ENCODE measurements around the gene NPLOC4. TPM values are rescaled to one million over a fixed set of nuclear protein-coding genes. Genes with fewer than 3 reads are reported as not detected.

The NPLOC4 gene
- total and polyA plus RNA-seq, 4 donors, result 23.5 to 67.4 (median 50.6) TPM

- Histone ChIP-seq H3K9ac (ENCODE audit: low read depth in 1 of 2, low read length in 2 of 2) (no peak overlapping the region), H3K27ac (ENCODE audit: low read depth in 1 of 2, low read length in 2 of 2) (no peak overlapping the region)
- no peak for DNase-seq (ENCODE audit: low spot score)
Measured at GRCh38 chr17:81517009-81517338, 119.9 kb downstream of the NPLOC4 start.

DNA sequence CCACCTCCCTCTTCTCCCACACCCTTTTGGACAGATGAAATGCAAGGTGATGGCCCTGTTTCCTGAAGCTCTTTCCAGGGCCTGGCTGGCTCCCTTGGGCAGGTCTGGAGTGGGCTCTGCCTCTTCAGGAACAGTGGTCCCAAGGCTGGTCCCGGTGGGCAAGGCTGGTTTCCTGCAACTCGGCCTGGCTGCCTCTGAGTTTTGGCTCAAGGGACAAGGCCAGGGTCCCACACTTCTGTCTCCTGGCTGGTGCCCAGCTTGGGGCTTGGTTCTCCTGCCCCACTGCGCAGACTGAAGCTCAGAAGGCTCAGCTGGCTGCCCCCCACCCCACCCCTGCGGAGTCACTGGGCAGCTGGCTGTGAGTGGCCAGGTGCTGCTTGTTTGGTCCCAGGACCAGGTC lies 120.5 kb downstream of the NPLOC4 start:
- H3K36me3 ChIP-seq (ENCODE audit: control insufficient read depth in 4 of 4, insufficient read depth in 3 of 4, low read depth in 1 of 4, low read length in 3 of 4), result no peaks in the 10 kb centered on the region
- H3K9ac ChIP-seq (ENCODE audit: low read depth in 1 of 2, low read length in 2 of 2), result no peak overlapping the region
- H3K4me1 ChIP-seq (ENCODE audit: control insufficient read depth in 4 of 4, insufficient read depth in 4 of 4, low read length in 3 of 4), result peaks cover 2 to 30% (median 19%) of the 10 kb centered on the region in 4 donors
- WGBS, result 92% methylated on average over 4 of the region's 4 CpGs
- no peaks in the 10 kb centered on the region for H3K27me3 ChIP-seq (ENCODE audit: control insufficient read depth in 4 of 4, insufficient read depth in 4 of 4, low read length in 3 of 4)
- H3K27ac ChIP-seq (ENCODE audit: low read depth in 1 of 2, low read length in 2 of 2), result no peak overlapping the region
- TF ChIP-seq, protein P1, sequence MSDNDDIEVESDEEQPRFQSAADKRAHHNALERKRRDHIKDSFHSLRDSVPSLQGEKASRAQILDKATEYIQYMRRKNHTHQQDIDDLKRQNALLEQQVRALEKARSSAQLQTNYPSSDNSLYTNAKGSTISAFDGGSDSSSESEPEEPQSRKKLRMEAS (IDR thresholded peaks at IDR 0.05), result no peak
- TF ChIP-seq RAD21 (IDR thresholded peaks at IDR 0.05) (no peak), HNF4A (conservative IDR thresholded peaks at IDR 0.05) (no peak), EGR1 (IDR thresholded peaks at IDR 0.05; ENCODE audit: low read depth in 2 of 2) (no peak), SP1 (IDR thresholded peaks at IDR 0.05) (no peak)
- TF ChIP-seq, protein P2, sequence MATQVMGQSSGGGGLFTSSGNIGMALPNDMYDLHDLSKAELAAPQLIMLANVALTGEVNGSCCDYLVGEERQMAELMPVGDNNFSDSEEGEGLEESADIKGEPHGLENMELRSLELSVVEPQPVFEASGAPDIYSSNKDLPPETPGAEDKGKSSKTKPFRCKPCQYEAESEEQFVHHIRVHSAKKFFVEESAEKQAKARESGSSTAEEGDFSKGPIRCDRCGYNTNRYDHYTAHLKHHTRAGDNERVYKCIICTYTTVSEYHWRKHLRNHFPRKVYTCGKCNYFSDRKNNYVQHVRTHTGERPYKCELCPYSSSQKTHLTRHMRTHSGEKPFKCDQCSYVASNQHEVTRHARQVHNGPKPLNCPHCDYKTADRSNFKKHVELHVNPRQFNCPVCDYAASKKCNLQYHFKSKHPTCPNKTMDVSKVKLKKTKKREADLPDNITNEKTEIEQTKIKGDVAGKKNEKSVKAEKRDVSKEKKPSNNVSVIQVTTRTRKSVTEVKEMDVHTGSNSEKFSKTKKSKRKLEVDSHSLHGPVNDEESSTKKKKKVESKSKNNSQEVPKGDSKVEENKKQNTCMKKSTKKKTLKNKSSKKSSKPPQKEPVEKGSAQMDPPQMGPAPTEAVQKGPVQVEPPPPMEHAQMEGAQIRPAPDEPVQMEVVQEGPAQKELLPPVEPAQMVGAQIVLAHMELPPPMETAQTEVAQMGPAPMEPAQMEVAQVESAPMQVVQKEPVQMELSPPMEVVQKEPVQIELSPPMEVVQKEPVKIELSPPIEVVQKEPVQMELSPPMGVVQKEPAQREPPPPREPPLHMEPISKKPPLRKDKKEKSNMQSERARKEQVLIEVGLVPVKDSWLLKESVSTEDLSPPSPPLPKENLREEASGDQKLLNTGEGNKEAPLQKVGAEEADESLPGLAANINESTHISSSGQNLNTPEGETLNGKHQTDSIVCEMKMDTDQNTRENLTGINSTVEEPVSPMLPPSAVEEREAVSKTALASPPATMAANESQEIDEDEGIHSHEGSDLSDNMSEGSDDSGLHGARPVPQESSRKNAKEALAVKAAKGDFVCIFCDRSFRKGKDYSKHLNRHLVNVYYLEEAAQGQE (IDR thresholded peaks at IDR 0.05), result no peak
- H3K4me3 ChIP-seq (ENCODE audit: low read depth in 1 of 3, low read length in 3 of 3), result no peak overlapping the region
- no peaks in the 10 kb centered on the region for H3K9me3 ChIP-seq (ENCODE audit: control insufficient read depth in 4 of 4, low read length in 3 of 4)
- no peak for DNase-seq (ENCODE audit: low spot score)

More at GRCh38 chr17:81517009-81517338, 119.9 kb downstream of the NPLOC4 start:
- no peaks in the 10 kb centered on the region for H3K9me3 ChIP-seq (ENCODE audit: control insufficient read depth in 4 of 4, low read length in 3 of 4)
- no peak for TF ChIP-seq YY1 (IDR thresholded peaks at IDR 0.05)
- no peak for TF ChIP-seq EGR1 (IDR thresholded peaks at IDR 0.05; ENCODE audit: low read depth in 2 of 2)
- TF ChIP-seq SP1 (IDR thresholded peaks at IDR 0.05), result no peak
- no peak for TF ChIP-seq TAF1 (conservative IDR thresholded peaks at IDR 0.05)
- TF ChIP-seq, protein P3, sequence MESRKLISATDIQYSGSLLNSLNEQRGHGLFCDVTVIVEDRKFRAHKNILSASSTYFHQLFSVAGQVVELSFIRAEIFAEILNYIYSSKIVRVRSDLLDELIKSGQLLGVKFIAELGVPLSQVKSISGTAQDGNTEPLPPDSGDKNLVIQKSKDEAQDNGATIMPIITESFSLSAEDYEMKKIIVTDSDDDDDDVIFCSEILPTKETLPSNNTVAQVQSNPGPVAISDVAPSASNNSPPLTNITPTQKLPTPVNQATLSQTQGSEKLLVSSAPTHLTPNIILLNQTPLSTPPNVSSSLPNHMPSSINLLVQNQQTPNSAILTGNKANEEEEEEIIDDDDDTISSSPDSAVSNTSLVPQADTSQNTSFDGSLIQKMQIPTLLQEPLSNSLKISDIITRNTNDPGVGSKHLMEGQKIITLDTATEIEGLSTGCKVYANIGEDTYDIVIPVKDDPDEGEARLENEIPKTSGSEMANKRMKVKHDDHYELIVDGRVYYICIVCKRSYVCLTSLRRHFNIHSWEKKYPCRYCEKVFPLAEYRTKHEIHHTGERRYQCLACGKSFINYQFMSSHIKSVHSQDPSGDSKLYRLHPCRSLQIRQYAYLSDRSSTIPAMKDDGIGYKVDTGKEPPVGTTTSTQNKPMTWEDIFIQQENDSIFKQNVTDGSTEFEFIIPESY (IDR thresholded peaks at IDR 0.05), result no peak
- no peak for TF ChIP-seq CTCF (IDR thresholded peaks at IDR 0.05; ENCODE audit: low read depth, low read length, missing input control)
- H3K27me3 ChIP-seq (ENCODE audit: control insufficient read depth in 4 of 4, insufficient read depth in 4 of 4, low read length in 3 of 4), result no peaks in the 10 kb centered on the region
- WGBS, result 95% methylated on average over 9 of the region's 9 CpGs
- H3K36me3 ChIP-seq (ENCODE audit: control insufficient read depth in 4 of 4, insufficient read depth in 3 of 4, low read depth in 1 of 4, low read length in 3 of 4), result no peaks in the 10 kb centered on the region
- H3K4me1 ChIP-seq (ENCODE audit: control insufficient read depth in 4 of 4, insufficient read depth in 4 of 4, low read length in 3 of 4), result peaks cover 2 to 25% (median 18%) of the 10 kb centered on the region in 4 donors
- no peak overlapping the region for H3K4me3 ChIP-seq (ENCODE audit: low read depth in 1 of 3, low read length in 3 of 3)
